A549 (cell line): ENCODE results near the gene INPP1.

ENCODE experiments used
- CBX8 ChIP-seq: fragments of 200-600 bp; sonication (generic); IDR thresholded peaks from 2 replicates; pipeline ENCODE4 v1.6.1; 2016
- CTCF ChIP-seq: fragments of >200 bp; sonication (Bioruptor Twin); formaldehyde crosslinking; IDR thresholded peaks from 3 replicates; pipeline ENCODE4 v1.5.1; 2016
- MAX ChIP-seq: IDR thresholded peaks from 2 replicates; pipeline ENCODE4 v1.6.1; 2012
- MYC ChIP-seq: IDR thresholded peaks from 2 replicates; pipeline ENCODE4 v1.6.1; 2012; ENCODE audit warnings: mild to moderate bottlenecking, inconsistent platforms, low read length, improper control_type of control experiment, borderline replicate concordance
- POLR2A ChIP-seq: IDR thresholded peaks from 2 replicates; pipeline ENCODE4 v1.6.1; 2012; ENCODE audit warnings: mild to moderate bottlenecking, low read length
- RAD21 ChIP-seq, 2 experiments: fragments of >200 bp in 1 of 2; sonication (Bioruptor Twin) in 1 of 2; formaldehyde crosslinking in 1 of 2; IDR thresholded peaks in 1 of 2; conservative IDR thresholded peaks in 1 of 2; 2 replicates in 1 of 2; 3 replicates in 1 of 2; pipeline ENCODE4 v1.6.1; 2012 to 2018; ENCODE audit warnings: inconsistent platforms in 1 of 2
- SMC3 ChIP-seq: fragments of >200 bp; sonication (Bioruptor Twin); formaldehyde crosslinking; IDR thresholded peaks from 3 replicates; pipeline ENCODE4 v1.6.1; 2018; ENCODE audit warnings: inconsistent platforms
- TP53 ChIP-seq: fragments of 250-450 bp; sonication (Bioruptor Pico); IDR thresholded peaks from 2 replicates; pipeline ENCODE4 v1.5.0; 2021; ENCODE audit warnings: mild to moderate bottlenecking, moderate library complexity

GRCh38 chr2:190376591-190377245 lies 33.3 kb downstream of the INPP1 start:
- TF ChIP-seq TP53 (CRISPR knock-in tag) (no peak), CTCF (no peak), MYC (no peak), POLR2A (no peak), CBX8 (no peak), SMC3 (no peak), MAX (no peak), RAD21 (conservative IDR thresholded peaks at IDR 0.05 in 1 of 2, IDR thresholded peaks at IDR 0.05 in 1 of 2) (no peak)
